ENCODE results near the gene ESX1. TPM values are rescaled to one million over a fixed set of nuclear protein-coding genes. Genes with fewer than 3 reads are reported as not detected.

ESX1 gene
- total RNA-seq, result not detected in 2 replicates
- long read RNA-seq, result 0 reads

DNA sequence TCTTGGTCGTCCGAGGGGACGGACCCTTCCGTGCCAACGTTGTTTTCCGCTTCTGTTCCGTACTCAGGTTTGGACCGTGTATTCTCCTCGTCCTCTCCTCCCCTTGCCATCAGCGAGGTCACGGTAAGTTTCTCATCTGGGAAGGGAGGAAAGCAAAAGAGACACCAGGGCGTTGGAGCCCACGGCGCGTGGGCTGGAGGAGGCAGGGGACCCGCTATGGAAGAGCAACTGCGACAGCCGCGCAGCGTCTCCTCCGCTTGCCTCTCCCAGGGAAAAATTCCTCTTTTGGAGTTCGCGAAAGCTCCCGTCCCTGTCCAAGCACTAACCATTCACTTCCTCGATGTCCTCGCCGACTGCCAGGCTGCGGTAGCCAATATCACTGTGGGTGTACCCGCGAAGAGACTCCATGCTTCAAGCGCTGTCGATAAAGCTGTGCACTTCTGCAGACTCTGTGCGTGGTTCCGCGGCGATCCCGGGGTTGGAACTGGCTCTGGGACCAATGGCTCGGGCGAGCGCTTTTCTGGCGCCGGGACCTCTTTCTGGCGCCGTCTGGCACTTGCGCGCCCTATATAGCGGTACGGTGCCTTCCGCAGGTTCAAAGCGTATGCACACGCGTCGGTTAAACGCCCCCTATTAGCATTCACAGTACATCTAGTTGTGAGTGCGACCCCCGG, at the start of gene ESX1:
Gene ESX1, minus strand, starts transcription at position 492 of the 674 bp plus-strand sequence. Its CDS starts 84 bp downstream, at position 408.
- DNase-seq (ENCODE audit: extremely low spot score, unreplicated experiment), result no peak
- H3K36me3 Mint-ChIP-seq (ENCODE audit: unreplicated experiment), result peaks cover 2% of the 10 kb centered on the region
- H3K27ac Mint-ChIP-seq (ENCODE audit: unreplicated experiment), result no peak within 1 kb of the TSS
- TF ChIP-seq, protein P1, sequence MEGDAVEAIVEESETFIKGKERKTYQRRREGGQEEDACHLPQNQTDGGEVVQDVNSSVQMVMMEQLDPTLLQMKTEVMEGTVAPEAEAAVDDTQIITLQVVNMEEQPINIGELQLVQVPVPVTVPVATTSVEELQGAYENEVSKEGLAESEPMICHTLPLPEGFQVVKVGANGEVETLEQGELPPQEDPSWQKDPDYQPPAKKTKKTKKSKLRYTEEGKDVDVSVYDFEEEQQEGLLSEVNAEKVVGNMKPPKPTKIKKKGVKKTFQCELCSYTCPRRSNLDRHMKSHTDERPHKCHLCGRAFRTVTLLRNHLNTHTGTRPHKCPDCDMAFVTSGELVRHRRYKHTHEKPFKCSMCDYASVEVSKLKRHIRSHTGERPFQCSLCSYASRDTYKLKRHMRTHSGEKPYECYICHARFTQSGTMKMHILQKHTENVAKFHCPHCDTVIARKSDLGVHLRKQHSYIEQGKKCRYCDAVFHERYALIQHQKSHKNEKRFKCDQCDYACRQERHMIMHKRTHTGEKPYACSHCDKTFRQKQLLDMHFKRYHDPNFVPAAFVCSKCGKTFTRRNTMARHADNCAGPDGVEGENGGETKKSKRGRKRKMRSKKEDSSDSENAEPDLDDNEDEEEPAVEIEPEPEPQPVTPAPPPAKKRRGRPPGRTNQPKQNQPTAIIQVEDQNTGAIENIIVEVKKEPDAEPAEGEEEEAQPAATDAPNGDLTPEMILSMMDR (IDR thresholded peaks at IDR 0.05), result no peak
- peaks cover 59% of the 10 kb centered on the region for H3K27me3 Mint-ChIP-seq (ENCODE audit: unreplicated experiment)
- peaks cover 5% of the 10 kb centered on the region for H3K9me3 Mint-ChIP-seq (ENCODE audit: unreplicated experiment)
- peak within 1 kb of the TSS; percentile 66 for H3K4me3 Mint-ChIP-seq (ENCODE audit: unreplicated experiment)
- peaks cover 9% of the 10 kb centered on the region for H3K4me1 Mint-ChIP-seq (ENCODE audit: unreplicated experiment)

DNA sequence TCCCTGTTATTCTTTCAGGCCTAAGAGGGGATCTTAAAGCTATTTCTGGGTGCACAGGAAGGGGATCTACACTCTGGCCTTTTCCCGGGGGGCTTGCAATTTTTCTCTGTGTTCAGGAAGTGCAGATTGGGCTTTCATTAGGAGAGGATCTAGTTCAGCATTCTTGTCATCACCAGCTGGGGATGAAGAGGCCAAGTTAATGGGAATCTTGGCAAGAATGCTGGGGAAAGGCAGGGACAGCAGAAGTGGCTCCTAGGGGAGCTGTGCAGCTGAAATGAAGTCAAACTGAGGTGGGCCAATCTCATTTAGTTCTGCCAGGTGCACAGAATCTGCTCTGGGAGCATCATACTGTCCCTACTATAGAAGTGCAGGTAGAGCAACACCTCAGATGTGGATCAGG, 40.9 kb upstream of the ESX1 start:
- DNase-seq (ENCODE audit: extremely low spot score, unreplicated experiment), result no peak
- no peaks in the 10 kb centered on the region for H3K4me1 Mint-ChIP-seq (ENCODE audit: unreplicated experiment)
- no peak overlapping the region for H3K4me3 Mint-ChIP-seq (ENCODE audit: unreplicated experiment)
- no peaks in the 10 kb centered on the region for H3K36me3 Mint-ChIP-seq (ENCODE audit: unreplicated experiment)
- peaks cover 7% of the 10 kb centered on the region for H3K27me3 Mint-ChIP-seq (ENCODE audit: unreplicated experiment)
- no peak overlapping the region for H3K27ac Mint-ChIP-seq (ENCODE audit: unreplicated experiment)
- TF ChIP-seq, protein P1 (IDR thresholded peaks at IDR 0.05), result no peak
- peaks cover 4% of the 10 kb centered on the region for H3K9me3 Mint-ChIP-seq (ENCODE audit: unreplicated experiment)

DNA sequence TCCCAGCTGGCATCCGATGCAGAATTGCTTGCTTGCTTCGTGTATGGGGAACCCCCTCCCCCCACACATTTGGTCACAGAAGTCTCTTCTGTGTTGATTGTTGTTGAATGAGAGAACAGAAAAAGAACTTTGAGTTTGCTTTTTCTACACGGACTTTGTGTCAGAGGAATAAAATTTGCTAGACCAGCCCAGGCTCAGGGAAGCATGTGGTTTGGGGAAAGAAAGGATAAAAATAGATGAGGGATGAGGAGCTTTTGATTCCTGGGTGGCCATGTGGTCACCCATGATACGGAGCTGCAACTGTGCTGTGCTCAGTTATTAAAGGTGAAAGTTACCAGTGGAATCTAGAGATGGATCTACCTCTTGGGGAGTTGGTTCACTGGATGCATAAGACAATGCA, 34.2 kb upstream of the ESX1 start:
- no peak overlapping the region for H3K27ac Mint-ChIP-seq (ENCODE audit: unreplicated experiment)
- no peaks in the 10 kb centered on the region for H3K27me3 Mint-ChIP-seq (ENCODE audit: unreplicated experiment)
- H3K4me1 Mint-ChIP-seq (ENCODE audit: unreplicated experiment), result peaks cover 11% of the 10 kb centered on the region
- H3K9me3 Mint-ChIP-seq (ENCODE audit: unreplicated experiment), result peaks cover 11% of the 10 kb centered on the region
- no peak overlapping the region for H3K4me3 Mint-ChIP-seq (ENCODE audit: unreplicated experiment)
- no peaks in the 10 kb centered on the region for H3K36me3 Mint-ChIP-seq (ENCODE audit: unreplicated experiment)
- DNase-seq (ENCODE audit: extremely low spot score, unreplicated experiment), result no peak
- TF ChIP-seq, protein P1 (IDR thresholded peaks at IDR 0.05), result no peak

DNA sequence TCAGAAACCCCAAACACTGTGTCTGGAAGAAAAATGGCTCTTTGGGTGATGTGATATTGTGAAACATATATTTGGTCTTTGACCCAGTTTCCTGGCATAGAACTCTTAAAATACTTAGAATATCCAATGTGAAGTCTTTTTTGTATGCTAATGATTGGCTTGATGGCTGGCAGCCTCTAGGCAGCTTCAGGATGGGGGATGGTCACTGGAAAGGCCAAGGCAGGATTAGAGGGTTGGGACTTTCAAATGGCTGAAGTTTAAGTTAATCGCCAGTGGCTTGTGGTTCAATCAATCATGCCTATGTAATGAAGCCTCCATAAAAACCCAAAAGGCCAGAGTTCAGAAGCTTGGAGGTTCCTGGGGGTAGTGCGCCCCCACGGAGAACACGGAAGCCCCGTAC, 33.5 kb upstream of the ESX1 start:
- H3K27ac Mint-ChIP-seq (ENCODE audit: unreplicated experiment), result no peak overlapping the region
- no peak for DNase-seq (ENCODE audit: extremely low spot score, unreplicated experiment)
- peaks cover 11% of the 10 kb centered on the region for H3K9me3 Mint-ChIP-seq (ENCODE audit: unreplicated experiment)
- no peak overlapping the region for H3K4me3 Mint-ChIP-seq (ENCODE audit: unreplicated experiment)
- TF ChIP-seq, protein P1 (IDR thresholded peaks at IDR 0.05), result no peak
- no peaks in the 10 kb centered on the region for H3K36me3 Mint-ChIP-seq (ENCODE audit: unreplicated experiment)
- no peaks in the 10 kb centered on the region for H3K27me3 Mint-ChIP-seq (ENCODE audit: unreplicated experiment)
- peaks cover 11% of the 10 kb centered on the region for H3K4me1 Mint-ChIP-seq (ENCODE audit: unreplicated experiment)

DNA sequence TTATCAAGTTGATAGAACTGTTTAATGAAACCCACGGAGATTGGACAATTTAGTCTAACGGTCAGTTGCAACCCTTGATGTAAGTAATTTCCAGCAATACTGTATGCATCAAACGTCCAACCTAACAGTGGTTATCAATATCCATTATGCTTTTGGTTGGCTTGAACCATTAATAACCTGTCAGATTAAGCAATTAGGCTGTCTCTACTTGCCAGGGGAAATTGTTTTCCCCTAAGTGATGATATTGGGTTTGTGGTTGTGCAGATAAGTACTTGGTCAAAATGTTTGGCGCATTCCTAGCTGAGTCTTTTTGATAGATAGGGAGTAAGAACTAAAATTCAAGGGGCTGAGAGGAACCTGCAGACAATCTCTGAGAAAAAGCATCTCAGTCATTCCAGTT, 30.5 kb upstream of the ESX1 start:
- Mint-ChIP-seq H3K36me3 (ENCODE audit: unreplicated experiment) (no peaks in the 10 kb centered on the region), H3K27ac (ENCODE audit: unreplicated experiment) (no peak overlapping the region), H3K4me3 (ENCODE audit: unreplicated experiment) (no peak overlapping the region), H3K4me1 (ENCODE audit: unreplicated experiment) (peaks cover 14% of the 10 kb centered on the region), H3K9me3 (ENCODE audit: unreplicated experiment) (peaks cover 11% of the 10 kb centered on the region), H3K27me3 (ENCODE audit: unreplicated experiment) (no peaks in the 10 kb centered on the region)
- TF ChIP-seq, protein P1 (IDR thresholded peaks at IDR 0.05), result no peak
- no peak for DNase-seq (ENCODE audit: extremely low spot score, unreplicated experiment)

All from osteocyte (in vitro differentiated cells).